MV-4-11 (cell line): ENCODE results near the gene ENTPD6.

Source experiments
- DNase-seq: peaks from one replicate; lab custom pipeline; 2025; lab: John Stamatoyannopoulos, UW

ENTPD6 gene

GRCh38 chr20:25209400-25209799, 13.9 kb downstream of the ENTPD6 start:
- DNase-seq = no peak

- DNase-seq = no peak
Observed at GRCh38 chr20:25209911-25210310, 14.4 kb downstream of the ENTPD6 start.

- no peak for DNase-seq
Observed at GRCh38 chr20:25211273-25211672, 15.8 kb downstream of the ENTPD6 start.

GRCh38 chr20:25212242-25212641, 16.7 kb downstream of the ENTPD6 start:
- DNase-seq = no peak

GRCh38 chr20:25213566-25214425, 18.3 kb downstream of the ENTPD6 start:
- no peak for DNase-seq

GRCh38 chr20:25214426-25214790, 18.9 kb downstream of the ENTPD6 start:
- DNase-seq = no peak

- DNase-seq = no peak
Observed at GRCh38 chr20:25214819-25215218, 19.3 kb downstream of the ENTPD6 start.

GRCh38 chr20:25215521-25215920, 20.0 kb downstream of the ENTPD6 start:
- DNase-seq = no peak

GRCh38 chr20:25216199-25216945, 20.9 kb downstream of the ENTPD6 start:
- no peak for DNase-seq

GRCh38 chr20:25217161-25218108, 21.9 kb downstream of the ENTPD6 start:
- DNase-seq = no peak

- no peak for DNase-seq
Observed at GRCh38 chr20:25218109-25218486, 22.6 kb downstream of the ENTPD6 start.

- DNase-seq = no peak
Observed at GRCh38 chr20:25218492-25218891, 23.0 kb downstream of the ENTPD6 start.

- DNase-seq = no peak
Observed at GRCh38 chr20:25219365-25219764, 23.9 kb downstream of the ENTPD6 start.

GRCh38 chr20:25220021-25220730, 24.7 kb downstream of the ENTPD6 start:
- DNase-seq = no peak

- no peak for DNase-seq
Observed at GRCh38 chr20:25220810-25221591, 25.5 kb downstream of the ENTPD6 start.

- no peak for DNase-seq
Observed at GRCh38 chr20:25221592-25222460, 26.3 kb downstream of the ENTPD6 start.

GRCh38 chr20:25222461-25223178, 27.1 kb downstream of the ENTPD6 start:
- DNase-seq = no peak

- peak; percentile 23 for DNase-seq
Observed at GRCh38 chr20:25223179-25223661, 27.7 kb downstream of the ENTPD6 start.
